GM12865 (cell line): ENCODE measurements around the gene HEATR9.

ENCODE experiments used
- DNase-seq: peaks from one replicate; pipeline ENCODE4 v3.0.0; 2010; ENCODE audit warnings: low read depth
- H3K4me3 ChIP-seq: 2 replicates; pipeline ENCODE4 v1.5.1; 2011; ENCODE audit warnings: mild to moderate bottlenecking, low read depth, low read length, control low read depth
- TF ChIP-seq, protein P1 (sequence below): IDR thresholded peaks from 2 replicates; pipeline ENCODE4 v1.5.1; 2011; ENCODE audit warnings: low read length, control low read depth, low read depth, inconsistent platforms; ENCODE audit not compliant: insufficient read depth; ENCODE audit errors: missing control alignments

The HEATR9 gene

DNA sequence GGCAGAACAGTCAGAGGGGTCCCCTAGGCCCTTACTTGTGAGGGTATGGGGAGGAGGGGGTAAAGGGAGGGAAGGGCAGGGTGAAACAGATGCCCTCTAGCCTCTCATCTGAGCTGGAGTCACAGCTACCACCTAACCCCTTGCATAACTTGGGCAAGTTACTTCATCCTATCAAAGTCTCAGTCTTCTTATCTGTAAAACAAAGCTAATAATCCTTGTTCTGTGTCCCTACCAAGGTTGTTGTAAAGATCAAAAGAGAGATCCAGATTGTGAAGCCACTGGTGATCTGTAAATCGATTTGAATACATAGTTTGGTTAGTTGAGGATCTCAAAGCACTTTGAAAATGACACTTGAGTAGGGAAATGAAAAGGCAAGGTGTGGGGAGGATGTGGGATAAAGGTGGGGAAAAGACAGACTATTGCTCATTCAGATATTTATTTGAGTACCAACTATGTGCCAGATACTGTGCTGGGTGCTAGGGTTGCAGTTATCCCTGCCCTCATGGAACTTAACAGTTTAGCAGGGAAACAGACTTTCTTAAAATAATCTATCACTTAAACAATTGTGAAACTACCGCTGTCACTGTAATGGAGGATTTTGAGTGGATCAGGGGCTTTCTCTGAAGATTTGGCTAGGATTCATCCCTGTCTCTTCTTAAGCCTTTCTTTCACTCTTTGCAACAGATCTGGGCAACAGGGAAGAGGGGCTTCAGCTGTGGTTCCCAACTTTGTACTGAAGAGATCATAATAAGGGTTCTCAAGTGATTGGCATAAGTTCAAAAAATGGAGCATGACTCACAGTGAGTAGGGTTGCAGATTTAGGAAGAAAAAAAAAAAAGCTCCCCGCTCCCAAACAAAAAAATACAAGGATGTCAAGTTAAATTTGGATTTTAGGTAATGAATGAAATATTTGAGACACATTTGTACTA is 3.0 kb downstream of the HEATR9 start:
- no peak for DNase-seq
- no peak overlapping the region for H3K4me3 ChIP-seq
- TF ChIP-seq, protein P1, sequence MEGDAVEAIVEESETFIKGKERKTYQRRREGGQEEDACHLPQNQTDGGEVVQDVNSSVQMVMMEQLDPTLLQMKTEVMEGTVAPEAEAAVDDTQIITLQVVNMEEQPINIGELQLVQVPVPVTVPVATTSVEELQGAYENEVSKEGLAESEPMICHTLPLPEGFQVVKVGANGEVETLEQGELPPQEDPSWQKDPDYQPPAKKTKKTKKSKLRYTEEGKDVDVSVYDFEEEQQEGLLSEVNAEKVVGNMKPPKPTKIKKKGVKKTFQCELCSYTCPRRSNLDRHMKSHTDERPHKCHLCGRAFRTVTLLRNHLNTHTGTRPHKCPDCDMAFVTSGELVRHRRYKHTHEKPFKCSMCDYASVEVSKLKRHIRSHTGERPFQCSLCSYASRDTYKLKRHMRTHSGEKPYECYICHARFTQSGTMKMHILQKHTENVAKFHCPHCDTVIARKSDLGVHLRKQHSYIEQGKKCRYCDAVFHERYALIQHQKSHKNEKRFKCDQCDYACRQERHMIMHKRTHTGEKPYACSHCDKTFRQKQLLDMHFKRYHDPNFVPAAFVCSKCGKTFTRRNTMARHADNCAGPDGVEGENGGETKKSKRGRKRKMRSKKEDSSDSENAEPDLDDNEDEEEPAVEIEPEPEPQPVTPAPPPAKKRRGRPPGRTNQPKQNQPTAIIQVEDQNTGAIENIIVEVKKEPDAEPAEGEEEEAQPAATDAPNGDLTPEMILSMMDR: no peak

DNA sequence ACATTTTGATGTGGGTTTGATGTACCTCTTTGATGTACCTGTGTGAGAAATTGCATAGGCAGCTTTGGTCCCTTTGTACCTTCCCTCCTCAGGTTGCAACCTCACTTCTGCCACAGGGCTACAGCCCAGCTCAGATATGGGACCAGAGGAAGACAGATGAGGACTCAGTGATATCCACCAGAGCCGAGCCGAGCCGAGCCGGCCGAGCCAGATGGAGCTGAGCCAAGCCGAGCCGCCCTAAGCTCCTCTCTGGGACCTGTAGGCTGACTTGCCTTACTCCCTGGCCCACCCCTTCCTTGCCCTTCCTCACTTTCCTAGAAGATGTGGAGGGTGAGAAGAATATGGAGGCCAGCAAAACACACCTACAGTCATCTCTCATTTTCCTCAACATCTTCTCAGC is 3.8 kb downstream of the HEATR9 start:
- TF ChIP-seq, protein P1: no peak
- H3K4me3 ChIP-seq: no peak overlapping the region
- no peak for DNase-seq

DNA sequence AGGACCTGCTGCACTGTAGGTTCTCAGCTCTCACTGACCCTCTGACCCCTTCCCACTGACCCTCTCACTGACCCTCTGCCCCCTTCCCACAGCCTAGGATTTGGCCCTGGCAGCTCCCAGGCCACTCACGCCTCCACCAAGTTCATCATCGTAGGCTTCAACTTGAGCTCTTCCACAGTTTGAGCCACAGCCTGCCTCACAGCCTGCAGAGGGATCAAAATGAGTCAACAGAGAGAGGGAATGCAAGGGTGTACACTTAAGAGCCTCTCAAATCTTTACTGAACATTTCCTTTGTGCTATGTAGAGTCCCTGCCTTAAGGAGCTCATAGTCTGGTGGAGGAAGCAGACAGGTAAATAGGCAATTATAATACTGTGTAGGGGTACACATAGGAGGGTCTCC is 12.1 kb downstream of the HEATR9 start:
- no peak for DNase-seq
- H3K4me3 ChIP-seq: no peak overlapping the region
- TF ChIP-seq, protein P1: no peak

DNA sequence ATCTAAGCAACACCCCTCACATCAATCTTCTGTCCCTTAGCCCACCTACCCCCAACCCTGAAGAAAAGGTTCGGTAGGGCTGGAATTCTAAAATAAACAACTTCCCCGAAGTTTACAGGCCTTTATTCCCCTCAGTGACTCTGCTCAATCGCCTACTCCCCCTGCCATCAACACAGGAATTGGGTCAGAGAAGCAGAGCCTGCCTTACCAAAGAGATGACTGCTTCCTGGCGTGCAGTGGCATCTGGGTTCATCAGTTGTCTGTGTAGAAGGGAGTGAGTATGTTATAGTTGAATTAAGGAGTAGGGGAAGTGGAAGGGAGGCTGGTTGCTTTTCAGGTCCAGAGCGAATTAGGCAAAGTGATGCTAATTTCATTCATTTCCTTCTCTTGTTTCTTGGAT is 12.7 kb downstream of the HEATR9 start:
- TF ChIP-seq, protein P1: no peak

DNA sequence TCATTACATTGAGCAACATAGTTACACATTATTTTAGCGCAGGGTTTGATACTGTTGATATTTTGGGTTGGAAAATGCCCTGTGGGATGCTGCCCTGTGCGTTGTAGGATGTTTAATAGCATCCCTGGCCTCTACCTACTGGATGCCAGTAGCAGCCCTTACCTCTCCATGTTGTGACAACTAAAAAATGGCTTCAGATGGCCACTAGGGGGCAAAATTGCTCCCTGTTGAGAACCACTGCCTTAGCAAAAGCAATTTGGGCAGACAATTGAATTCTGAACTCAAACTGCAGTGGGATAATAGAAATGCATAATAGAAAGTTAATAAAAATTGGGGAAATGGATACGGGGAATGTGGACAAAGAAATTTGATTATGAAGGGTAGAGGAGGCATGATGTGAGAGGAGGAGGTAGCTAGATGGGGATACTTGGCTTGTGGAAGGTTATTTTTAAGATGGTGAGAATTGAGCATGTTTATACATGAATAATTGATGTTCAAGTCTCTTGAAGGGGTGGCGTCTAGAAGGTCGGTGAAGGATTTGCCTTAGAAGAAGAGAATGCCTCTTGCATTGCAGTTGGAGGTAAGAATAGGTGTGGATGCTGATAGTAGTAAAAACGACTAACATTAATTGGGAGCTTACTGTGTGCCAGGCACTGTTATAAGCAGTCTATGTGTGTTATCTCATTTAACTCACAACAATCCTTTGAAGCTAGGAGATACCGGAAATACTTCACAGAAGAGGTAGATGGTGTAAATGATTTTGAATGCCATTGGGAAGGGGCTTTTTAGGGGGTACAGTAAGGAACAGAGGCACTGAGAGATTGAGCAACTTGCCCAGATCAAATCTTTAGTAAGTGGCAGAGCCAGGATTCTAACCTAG is 19.0 kb downstream of the HEATR9 start:
- DNase-seq: peak; percentile 83
- TF ChIP-seq, protein P1: peak; percentile 76
- H3K4me3 ChIP-seq: no peak overlapping the region

More for the DNA sequence above, 12.7 kb downstream of the HEATR9 start:
- H3K4me3 ChIP-seq: no peak overlapping the region
- DNase-seq: no peak

DNA sequence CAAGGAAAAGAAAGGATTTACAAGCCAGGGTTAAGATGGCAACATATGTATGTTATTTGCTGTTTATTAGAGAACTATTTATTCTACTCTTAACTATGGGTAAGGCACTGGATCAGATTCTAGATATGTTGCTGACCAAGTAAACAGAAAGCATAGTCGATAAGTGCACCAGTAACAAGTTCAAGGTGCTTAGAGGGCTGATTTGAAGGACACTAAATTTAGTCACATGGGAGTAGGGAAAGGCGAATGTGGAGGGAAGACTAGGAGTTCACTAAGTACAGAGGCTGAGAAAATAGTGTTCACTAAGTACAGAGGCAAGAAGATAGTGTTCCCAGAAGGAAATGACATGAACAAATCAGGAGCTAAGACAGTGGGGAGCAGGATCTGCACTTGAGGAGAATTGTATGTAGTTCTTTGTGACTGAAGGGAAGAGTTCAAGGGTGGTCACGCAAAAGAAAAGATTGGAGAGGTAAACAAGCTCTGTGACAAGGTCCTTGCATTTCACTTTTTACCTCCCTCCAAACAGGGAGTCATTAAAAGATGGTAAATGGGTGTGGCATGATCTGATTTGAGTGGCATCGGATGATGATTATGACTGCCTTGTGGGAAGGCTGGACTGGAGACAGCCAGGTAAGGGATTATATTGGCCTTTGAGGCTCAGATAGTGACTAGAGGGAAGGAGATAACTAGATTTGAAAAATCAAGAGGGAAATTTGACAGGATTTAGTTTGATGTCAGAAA is 20.9 kb downstream of the HEATR9 start:
- TF ChIP-seq, protein P1: no peak
- no peak for DNase-seq

More for the DNA sequence above, 20.9 kb downstream of the HEATR9 start:
- no peak overlapping the region for H3K4me3 ChIP-seq
